WTC11 (cell line): ENCODE measurements around the gene CPT2. TPM values are rescaled to one million over a fixed set of nuclear protein-coding genes. Genes with fewer than 3 reads are reported as not detected.

Source experiments
- ATAC-seq: fragments of 200-7000 bp; cut with Tn5 transposase; 2 replicates; pipeline ENCODE4 v1.10.0; 2021; ENCODE audit warnings: mild to moderate bottlenecking, moderate library complexity
- CTCF ChIA-PET: fragments of 300-600 bp; sonication (Branson Sonifier 250); formaldehyde crosslinking; loops from one replicate; lab custom pipeline; 2021; ENCODE audit warnings: antibody characterized with exemption; lab: Charles Lee
- POLR2A ChIA-PET: fragments of 350-600 bp; sonication (Branson Sonifier 250); formaldehyde crosslinking; loops from one replicate; lab custom pipeline; 2021; ENCODE audit warnings: antibody characterized with exemption; lab: Charles Lee
- DNase-seq: peaks from one replicate; pipeline ENCODE4 v3.0.0; 2021; ENCODE audit warnings: low spot score
- H3K27ac Mint-ChIP-seq: 2 replicates; pipeline ENCODE4 v1.8.0; 2021; ENCODE audit warnings: mixed read lengths
- H3K27me3 Mint-ChIP-seq: 2 replicates; pipeline ENCODE4 v1.8.0; 2021; ENCODE audit warnings: low read depth, mild to moderate bottlenecking, moderate library complexity, mixed read lengths
- H3K36me3 Mint-ChIP-seq: 2 replicates; pipeline ENCODE4 v1.8.0; 2021; ENCODE audit warnings: mixed read lengths
- H3K4me1 Mint-ChIP-seq: 2 replicates; pipeline ENCODE4 v1.8.0; 2022; ENCODE audit warnings: mixed read lengths
- H3K4me3 Mint-ChIP-seq: 2 replicates; pipeline ENCODE4 v1.8.0; 2021; ENCODE audit warnings: mild to moderate bottlenecking, moderate library complexity, mixed read lengths
- H3K9me3 Mint-ChIP-seq: 2 replicates; pipeline ENCODE4 v1.8.0; 2021; ENCODE audit warnings: mixed read lengths
- CBFB ChIP-seq: sonication (generic); formaldehyde crosslinking; IDR thresholded peaks from 2 replicates; pipeline ENCODE4 v1.8.1; 2022; ENCODE audit warnings: mild to moderate bottlenecking, low read depth, missing genetic modification reagents
- E2F4 ChIP-seq: sonication (generic); formaldehyde crosslinking; IDR thresholded peaks from 2 replicates; pipeline ENCODE4 v1.8.1; 2022; ENCODE audit warnings: low read depth, mild to moderate bottlenecking, moderate library complexity, missing genetic modification reagents, borderline replicate concordance
- ELF4 ChIP-seq: sonication (generic); formaldehyde crosslinking; IDR thresholded peaks from 2 replicates; pipeline ENCODE4 v1.8.1; 2022; ENCODE audit warnings: low read depth, mild to moderate bottlenecking, moderate library complexity, missing genetic modification reagents
- FOXK1 ChIP-seq: sonication (generic); formaldehyde crosslinking; IDR thresholded peaks from 2 replicates; pipeline ENCODE4 v1.8.0; 2022; ENCODE audit warnings: mild to moderate bottlenecking, moderate library complexity, missing genetic modification reagents
- FOXP1 ChIP-seq: sonication (generic); formaldehyde crosslinking; IDR thresholded peaks from 2 replicates; pipeline ENCODE4 v1.8.0; 2022; ENCODE audit warnings: missing genetic modification reagents, mild to moderate bottlenecking, moderate library complexity, borderline replicate concordance
- GTF2I ChIP-seq: fragments of 250-450 bp; sonication (Bioruptor Pico); conservative IDR thresholded peaks from 2 replicates; pipeline ENCODE4 v1.4.0; 2021; ENCODE audit warnings: mild to moderate bottlenecking
- HMGXB4 ChIP-seq: sonication (generic); formaldehyde crosslinking; IDR thresholded peaks from 2 replicates; pipeline ENCODE4 v1.8.1; 2023; ENCODE audit warnings: mild to moderate bottlenecking, moderate library complexity, missing genetic modification reagents
- IRF1 ChIP-seq: sonication (generic); formaldehyde crosslinking; IDR thresholded peaks from 2 replicates; pipeline ENCODE4 v1.8.0; 2023; ENCODE audit warnings: missing genetic modification reagents
- IRF2 ChIP-seq: sonication (generic); formaldehyde crosslinking; IDR thresholded peaks from 2 replicates; pipeline ENCODE4 v1.8.0; 2022; ENCODE audit warnings: low read depth, missing genetic modification reagents, borderline replicate concordance
- JUN ChIP-seq: sonication (generic); formaldehyde crosslinking; IDR thresholded peaks from 2 replicates; pipeline ENCODE4 v1.8.0; 2023; ENCODE audit warnings: mild to moderate bottlenecking, missing genetic modification reagents
- KAT7 ChIP-seq: sonication (generic); formaldehyde crosslinking; IDR thresholded peaks from 2 replicates; pipeline ENCODE4 v1.8.1; 2023; ENCODE audit warnings: missing genetic modification reagents, mild to moderate bottlenecking, borderline replicate concordance
- MLX ChIP-seq: sonication (generic); formaldehyde crosslinking; IDR thresholded peaks from 2 replicates; pipeline ENCODE4 v1.8.1; 2023; ENCODE audit warnings: mild to moderate bottlenecking, missing genetic modification reagents, moderate library complexity
- MYBL2 ChIP-seq: sonication (generic); formaldehyde crosslinking; IDR thresholded peaks from 2 replicates; pipeline ENCODE4 v1.8.1; 2023; ENCODE audit warnings: mild to moderate bottlenecking, moderate library complexity, missing genetic modification reagents
- NR2C2 ChIP-seq: sonication (generic); formaldehyde crosslinking; IDR thresholded peaks from 2 replicates; pipeline ENCODE4 v1.8.0; 2022; ENCODE audit warnings: mild to moderate bottlenecking, missing genetic modification reagents
- PRDM15 ChIP-seq: sonication (generic); formaldehyde crosslinking; IDR thresholded peaks from 2 replicates; pipeline ENCODE4 v1.8.0; 2022; ENCODE audit warnings: missing genetic modification reagents
- ZMAT4 ChIP-seq: fragments of 250-450 bp; sonication (Bioruptor Pico); IDR thresholded peaks from 2 replicates; pipeline ENCODE4 v1.9.0; 2021; ENCODE audit warnings: mild to moderate bottlenecking
- ZNF138 ChIP-seq: sonication (generic); formaldehyde crosslinking; conservative IDR thresholded peaks from 2 replicates; pipeline ENCODE4 v1.8.1; 2022; ENCODE audit warnings: mild to moderate bottlenecking, moderate library complexity, missing genetic modification reagents
- ZNF219 ChIP-seq: sonication (generic); formaldehyde crosslinking; IDR thresholded peaks from 2 replicates; pipeline ENCODE4 v1.8.0; 2023; ENCODE audit warnings: missing genetic modification reagents, mild to moderate bottlenecking, borderline replicate concordance
- ZNF263 ChIP-seq: sonication (generic); formaldehyde crosslinking; IDR thresholded peaks from 2 replicates; pipeline ENCODE4 v1.8.1; 2022; ENCODE audit warnings: low read depth, mild to moderate bottlenecking, moderate library complexity, missing genetic modification reagents
- ZNF317 ChIP-seq: sonication (generic); formaldehyde crosslinking; IDR thresholded peaks from 2 replicates; pipeline ENCODE4 v1.8.1; 2023; ENCODE audit warnings: low read depth, mild to moderate bottlenecking, moderate library complexity, missing genetic modification reagents, borderline replicate concordance
- ZNF423 ChIP-seq: fragments of 250-450 bp; sonication (Bioruptor Pico); IDR thresholded peaks from 2 replicates; pipeline ENCODE4 v2.1.2; 2022; ENCODE audit warnings: mild to moderate bottlenecking, moderate library complexity
- ZNF512 ChIP-seq: sonication (generic); formaldehyde crosslinking; IDR thresholded peaks from 2 replicates; pipeline ENCODE4 v1.8.1; 2022; ENCODE audit warnings: missing genetic modification reagents, borderline replicate concordance
- total RNA-seq: library from RNA; stranded (reverse); gene quantifications from 3 replicates; pipeline ENCODE4 v1.2.3, GENCODE V29; 2021

The CPT2 gene
- total RNA-seq, 1 experiment from 2014 or later, result 33.7 TPM

GRCh38 chr1:53214376-53214940 is 17.8 kb downstream of the CPT2 start (continued):
- TF ChIP-seq JUN (CRISPR knock-in tag), result no peak
- TF ChIP-seq IRF1 (CRISPR knock-in tag), result no peak
- TF ChIP-seq ZNF219 (CRISPR knock-in tag), result no peak
- TF ChIP-seq MLX (CRISPR knock-in tag), result no peak
- no peak for TF ChIP-seq GTF2I (CRISPR knock-in tag)
- no peak for TF ChIP-seq ELF4 (CRISPR knock-in tag)
- TF ChIP-seq NR2C2 (CRISPR knock-in tag), result no peak
- TF ChIP-seq ZNF138 (CRISPR knock-in tag), result no peak
- TF ChIP-seq PRDM15, result no peak
- TF ChIP-seq ZNF512 (CRISPR knock-in tag), result no peak
- TF ChIP-seq, all 79 proteins: peak for 0

GRCh38 chr1:53218201-53218600 is 21.6 kb downstream of the CPT2 start:
- no peak overlapping the region for H3K4me3 Mint-ChIP-seq
- ATAC-seq, result no peak
- peaks cover 13% of the 10 kb centered on the region for H3K4me1 Mint-ChIP-seq
- H3K27ac Mint-ChIP-seq, result no peak overlapping the region
- H3K27me3 Mint-ChIP-seq, result peaks cover 5% of the 10 kb centered on the region; the same call in 1 of the 2 replicates
- TF ChIP-seq ZNF263 (CRISPR knock-in tag) (no peak), KAT7 (CRISPR knock-in tag) (no peak), MYBL2 (CRISPR knock-in tag) (no peak), IRF2 (no peak), ZNF138 (CRISPR knock-in tag) (no peak), ZNF317 (CRISPR knock-in tag) (no peak)
- peaks cover 15% of the 10 kb centered on the region for H3K36me3 Mint-ChIP-seq
- CTCF ChIA-PET, result no interaction called here
- no peak for DNase-seq
- H3K9me3 Mint-ChIP-seq, result no peaks in the 10 kb centered on the region
- POLR2A ChIA-PET, result no interaction called here

GRCh38 chr1:53219711-53220110 is 23.1 kb downstream of the CPT2 start:
- Mint-ChIP-seq H3K27me3 (peaks cover 5% of the 10 kb centered on the region; the same call in 1 of the 2 replicates), H3K36me3 (peaks cover 2% of the 10 kb centered on the region; the same call in 1 of the 2 replicates), H3K4me3 (peak overlapping the region; percentile 88), H3K9me3 (no peaks in the 10 kb centered on the region), H3K27ac (peak overlapping the region; percentile 53; the same call in 1 of the 2 replicates), H3K4me1 (peaks cover 13% of the 10 kb centered on the region)
- CTCF ChIA-PET, result no interaction called here
- DNase-seq, result no peak
- ATAC-seq, result no peak
- POLR2A ChIA-PET, result no interaction called here
- TF ChIP-seq KAT7 (CRISPR knock-in tag) (no peak), FOXK1 (CRISPR knock-in tag) (no peak), HMGXB4 (no peak), E2F4 (CRISPR knock-in tag) (no peak), ZMAT4 (CRISPR knock-in tag) (no peak), ZNF423 (no peak), CBFB (CRISPR knock-in tag) (no peak), FOXP1 (CRISPR knock-in tag) (no peak)
